Endothelial cell of umbilical vein (primary cell): ENCODE measurements around the gene PLEKHA6. TPM values are rescaled to one million over a fixed set of nuclear protein-coding genes. Genes with fewer than 3 reads are reported as not detected.

ENCODE experiments used
- BruUV-seq: library from RNA; stranded (reverse); fragments of 400-500 nt; replicated peaks from 2 replicates; lab custom pipeline; 2021; lab: Mats Ljungman, UMichigan
- CTCF ChIA-PET: fragments of 300-600, 350-600 bp; sonication (Branson Sonifier 250); formaldehyde crosslinking; loops from one replicate; lab custom pipeline; 2021; ENCODE audit warnings: antibody characterized with exemption, inconsistent platforms; lab: Charles Lee
- POLR2A ChIA-PET: fragments of 300-600, 350-600 bp; sonication (Branson Sonifier 250); formaldehyde crosslinking; loops from one replicate; lab custom pipeline; 2021; ENCODE audit warnings: antibody characterized with exemption, inconsistent platforms; lab: Charles Lee
- DNase-seq: peaks from one replicate; pipeline ENCODE4 v3.0.0-alpha.2; 2011; ENCODE audit warnings: low read depth, low spot score
- FAIRE-seq: peaks from 2 replicates; lab custom pipeline; 2011; peaks lifted over from hg19 to GRCh38; lab: Jason Lieb, UNC
- H2AFZ ChIP-seq: 2 replicates; pipeline ENCODE4 v1.6.0; 2012; ENCODE audit warnings: low read depth, low read length, control low read depth, inconsistent platforms
- H3K27ac ChIP-seq: 2 replicates; pipeline ENCODE4 v1.5.1; 2011; ENCODE audit warnings: low read depth, mild to moderate bottlenecking, control low read depth, low read length, moderate library complexity; ENCODE audit not compliant: insufficient read depth
- H3K27me3 ChIP-seq, 2 experiments: 2 replicates each; pipeline versions ENCODE4 v1.6.0 to v1.6.1; 2011; ENCODE audit warnings: low read length in 2 of 2, mixed read lengths in 1 of 2; ENCODE audit not compliant: control insufficient read depth in 2 of 2, insufficient read depth in 2 of 2
- H3K36me3 ChIP-seq, 2 experiments: 2 replicates in 1 of 2; 3 replicates in 1 of 2; pipeline ENCODE4 v1.5.1; 2011; ENCODE audit warnings: low read length in 2 of 2, mild to moderate bottlenecking in 1 of 2, moderate library complexity in 1 of 2; ENCODE audit not compliant: control insufficient read depth in 2 of 2, insufficient read depth in 2 of 2; ENCODE audit errors: extremely low read depth in 1 of 2
- H3K4me1 ChIP-seq: 3 replicates; pipeline ENCODE4 v1.5.1; 2011; ENCODE audit warnings: mild to moderate bottlenecking, low read length; ENCODE audit not compliant: control insufficient read depth, insufficient read depth; ENCODE audit errors: extremely low read depth
- H3K4me2 ChIP-seq: 2 replicates; pipeline ENCODE4 v1.6.1; 2011; ENCODE audit warnings: low read length, control low read depth, mixed read lengths; ENCODE audit not compliant: insufficient read depth
- H3K4me3 ChIP-seq, 3 experiments: fragments of 200-600 bp in 1 of 3; sonication (generic), shearing (Covaris generic) in 1 of 3; replicated peaks in 1 of 3; 2 replicates each; pipeline ENCODE4 v1.5.1; 2011 to 2016; ENCODE audit warnings: control low read depth in 3 of 3, low read length in 3 of 3, mild to moderate bottlenecking in 2 of 3, inconsistent platforms in 1 of 3, low read depth in 1 of 3, moderate library complexity in 1 of 3; ENCODE audit not compliant: insufficient read depth in 1 of 3
- H3K79me2 ChIP-seq: 2 replicates; pipeline ENCODE4 v1.6.0; 2012; ENCODE audit warnings: low read length, inconsistent platforms; ENCODE audit not compliant: control insufficient read depth, insufficient read depth
- H3K9ac ChIP-seq: replicated peaks from 2 replicates; pipeline ENCODE3; 2011; ENCODE audit warnings: low read length, control low read depth; ENCODE audit not compliant: insufficient read depth; ENCODE audit errors: extremely low read depth
- H3K9me1 ChIP-seq: replicated peaks from 3 replicates; pipeline ENCODE4 v1.6.0; 2011; ENCODE audit warnings: mild to moderate bottlenecking, low read length; ENCODE audit not compliant: control insufficient read depth, insufficient read depth; ENCODE audit errors: extremely low read depth
- H3K9me3 ChIP-seq: replicated peaks from 2 replicates; pipeline ENCODE4 v1.5.1; 2012; ENCODE audit warnings: low read length, inconsistent platforms; ENCODE audit not compliant: control insufficient read depth, insufficient read depth
- H4K20me1 ChIP-seq: replicated peaks from 2 replicates; pipeline ENCODE3; 2011; ENCODE audit warnings: mild to moderate bottlenecking, low read length; ENCODE audit not compliant: control insufficient read depth, insufficient read depth; ENCODE audit errors: extremely low read depth
- EZH2 ChIP-seq: IDR thresholded peaks from 2 replicates; pipeline ENCODE4 v1.6.1; 2012; ENCODE audit warnings: borderline replicate concordance, low read depth, mild to moderate bottlenecking, moderate library complexity, low read length, inconsistent platforms; ENCODE audit not compliant: severe bottlenecking
- FOS ChIP-seq: IDR thresholded peaks from 2 replicates; pipeline ENCODE4 v1.6.1; 2011; ENCODE audit warnings: mild to moderate bottlenecking, low read length, moderate library complexity, borderline replicate concordance; ENCODE audit not compliant: insufficient read depth
- GATA2 ChIP-seq: IDR thresholded peaks from 2 replicates; pipeline ENCODE4 v1.7.0; 2011; ENCODE audit warnings: low read depth, mild to moderate bottlenecking, moderate library complexity, mixed read lengths, low read length; ENCODE audit not compliant: insufficient read length, insufficient read depth
- JUN ChIP-seq: IDR thresholded peaks from 2 replicates; pipeline ENCODE4 v1.6.1; 2011; ENCODE audit warnings: borderline replicate concordance, low read depth; ENCODE audit not compliant: insufficient read length, insufficient read depth
- MAX ChIP-seq: IDR thresholded peaks from 2 replicates; pipeline ENCODE4 v1.6.1; 2011; ENCODE audit not compliant: insufficient read depth, insufficient read length
- MYC ChIP-seq: IDR thresholded peaks from one replicate; pipeline ENCODE4 v1.6.1; 2011; ENCODE audit warnings: mild to moderate bottlenecking, low read depth, low read length
- POLR2A ChIP-seq: IDR thresholded peaks from 2 replicates; pipeline ENCODE4 v1.6.1; 2012; ENCODE audit warnings: low read depth, mild to moderate bottlenecking, control low read depth, low read length
- POLR2AphosphoS5 ChIP-seq: IDR thresholded peaks from 2 replicates; pipeline ENCODE4 v1.6.1; 2012; ENCODE audit warnings: low read depth, mild to moderate bottlenecking, control low read depth, low read length, moderate library complexity; ENCODE audit not compliant: insufficient read depth
- dilution Hi-C: fragments of 300-500 bp; cut with MboI; formaldehyde crosslinking; loops from one replicate; pipeline ENCODE4 v1.15.0; 2019; ENCODE audit warnings: low sequenced_read_pairs; ENCODE audit not compliant: extremely low pct_ligation_motif_present
- intact Hi-C: fragments of 100-400 bp; cut with micrococcal nuclease; formaldehyde crosslinking; loops from one replicate; pipeline ENCODE4 v1.10.0; 2022
- polyA plus RNA-seq, 4 experiments: library from polyadenylated mRNA; depleted of rRNA in 3 of 4; stranded (reverse) in 3 of 4; unstranded in 1 of 4; fragments of >200 nt; gene quantifications; 2 replicates each; pipeline versions ENCODE4 v1.2.1 to v1.2.3, GENCODE V29; 2011 to 2012; ENCODE audit warnings: missing spikeins in 1 of 4
- total RNA-seq: library from RNA; stranded (reverse); gene quantifications from 2 replicates; pipeline ENCODE4 v1.2.3, GENCODE V29; 2021

Gene PLEKHA6
- total and polyA plus RNA-seq, 2 donors (not counting 3 experiments of a cell fraction or from before 2014, with no cell fraction given) = 2.1 to 15.0 TPM

GRCh38 chr1:204368996-204369726 is 9.4 kb upstream of the PLEKHA6 start:
- Histone ChIP-seq H3K27ac (no peak overlapping the region), H2AFZ (no peak overlapping the region), H3K4me2 (peak overlapping the region; percentile 11), H3K9me3 (no peaks in the 10 kb centered on the region), H3K9me1 (no peaks in the 10 kb centered on the region), H3K4me3 (no peak overlapping the region), H3K27me3 (no peaks in the 10 kb centered on the region), H3K79me2 (no peaks in the 10 kb centered on the region), H3K4me1 (peaks cover 20% of the 10 kb centered on the region), H4K20me1 (no peaks in the 10 kb centered on the region), H3K36me3 (no peaks in the 10 kb centered on the region), H3K9ac (no peak overlapping the region)
- dilution Hi-C loops = no loop called here
- DNase-seq = peak; percentile 57
- ChIA-PET CTCF (interaction anchor here (0.8 to 6.2 kb wide), 9 partner anchors 9 to 162 kb away, joined by 3 to 81 read pairs (median 7); partner anchors contain the start of gene GOLT1A), POLR2A (interaction anchor here (1.2 kb wide), 1 partner anchor 30 kb away, joined by 4 read pairs; no protein-coding TSS in a partner anchor)
- TF ChIP-seq EZH2 (no peak), MAX (no peak), POLR2AphosphoS5 (no peak), MYC (no peak)
- intact Hi-C loops = loop anchor here (2.0 kb wide), 1 partner anchor 30 kb away; no protein-coding TSS in a partner anchor
- peak; percentile 65 for FAIRE-seq
- BruUV-seq = no TSS peak

GRCh38 chr1:204367956-204368355 is 8.2 kb upstream of the PLEKHA6 start:
- CTCF ChIA-PET = interaction anchor here (0.8 to 6.2 kb wide), 5 partner anchors 9 to 205 kb away, joined by 3 to 81 read pairs (median 17); partner anchors contain the start of gene GOLT1A
- no TSS peak for BruUV-seq
- H3K27me3 ChIP-seq = no peaks in the 10 kb centered on the region
- no peak overlapping the region for H2AFZ ChIP-seq
- peak overlapping the region; percentile 7 for H3K4me2 ChIP-seq
- TF ChIP-seq JUN = peak; percentile 21
- TF ChIP-seq POLR2A = no peak
- peak; percentile 78 for TF ChIP-seq GATA2
- peak; percentile 52 for TF ChIP-seq FOS
- POLR2A ChIA-PET = interaction anchor here (1.4 kb wide), 1 partner anchor 31 kb away, joined by 3 read pairs; no protein-coding TSS in a partner anchor
- no peaks in the 10 kb centered on the region for H3K79me2 ChIP-seq
- no peaks in the 10 kb centered on the region for H3K9me1 ChIP-seq
- intact Hi-C loops (loop anchor here (2.0 kb wide), 1 partner anchor 31 kb away; no protein-coding TSS in a partner anchor), dilution Hi-C loops (no loop called here)
- no peaks in the 10 kb centered on the region for H4K20me1 ChIP-seq
- H3K36me3 ChIP-seq = no peaks in the 10 kb centered on the region
- no peaks in the 10 kb centered on the region for H3K9me3 ChIP-seq
- DNase-seq (peak; percentile 50), FAIRE-seq (peak; percentile 79)
- peaks cover 27% of the 10 kb centered on the region for H3K4me1 ChIP-seq
- no peak overlapping the region for H3K4me3 ChIP-seq
- no peak overlapping the region for H3K9ac ChIP-seq
- peak overlapping the region; percentile 18 for H3K27ac ChIP-seq
